Measurements from ENCODE around the gene TYRO3.

Gene TYRO3

DNA sequence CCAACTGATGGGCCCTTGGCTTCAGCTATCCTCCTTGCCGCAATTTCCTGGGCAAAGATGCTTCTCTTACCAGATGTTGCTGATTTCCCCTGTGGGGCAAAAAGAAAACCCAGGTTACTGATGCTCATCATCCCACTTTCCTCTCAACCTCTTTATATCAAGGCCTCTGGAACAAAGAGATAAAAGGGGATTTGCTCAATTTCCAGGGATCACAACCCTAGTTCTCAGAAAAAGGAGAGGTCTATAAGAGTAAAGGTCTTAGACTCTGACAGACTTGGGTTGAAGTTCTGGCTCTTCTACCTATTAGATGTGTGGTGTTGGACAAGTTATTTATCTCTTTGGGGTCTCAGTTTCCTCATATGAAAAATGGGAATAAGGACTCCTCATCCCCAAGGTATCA, 23.5 kb upstream of the TYRO3 start:
- DNase-seq (ENCODE audit: low spot score in 2 of 2) (no peak), ATAC-seq (replicated peaks; ENCODE audit: extremely low read depth, poor library complexity, severe bottlenecking) (no peak)
- H3K27ac Mint-ChIP-seq (ENCODE audit: low read depth), result peak overlapping the region; percentile 53
- H3K27me3 Mint-ChIP-seq, result no peaks in the 10 kb centered on the region
- no peaks in the 10 kb centered on the region for H3K9me3 Mint-ChIP-seq
- no peak overlapping the region for H3K4me3 Mint-ChIP-seq
- H3K4me1 Mint-ChIP-seq, result peaks cover 7% of the 10 kb centered on the region
- H3K36me3 Mint-ChIP-seq (ENCODE audit: insufficient read depth), result peaks cover 33% of the 10 kb centered on the region

DNA sequence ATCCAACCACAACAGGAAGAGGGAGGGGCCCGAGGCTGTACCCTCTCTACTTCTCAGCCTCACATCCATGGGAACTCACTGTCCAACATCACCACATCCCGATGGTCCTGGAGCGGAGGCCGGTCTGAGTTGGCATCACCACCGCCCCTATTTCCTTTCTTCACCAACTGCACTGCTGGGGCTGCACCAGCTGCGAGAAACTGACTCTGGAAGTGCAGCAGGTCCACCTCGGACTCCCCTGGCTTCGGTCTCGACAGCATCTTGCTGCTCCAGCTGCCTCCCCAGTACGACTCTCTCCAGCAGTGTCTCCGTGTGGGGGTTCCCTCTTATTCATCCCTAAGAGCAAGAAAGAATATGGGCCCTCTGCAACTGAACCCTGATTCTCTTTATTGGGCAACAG, 22.1 kb upstream of the TYRO3 start:
- Mint-ChIP-seq H3K4me3 (no peak overlapping the region), H3K27ac (ENCODE audit: low read depth) (no peak overlapping the region), H3K9me3 (no peaks in the 10 kb centered on the region), H3K36me3 (ENCODE audit: insufficient read depth) (peaks cover 33% of the 10 kb centered on the region), H3K27me3 (no peaks in the 10 kb centered on the region), H3K4me1 (peaks cover 7% of the 10 kb centered on the region)
- ATAC-seq (replicated peaks; ENCODE audit: extremely low read depth, poor library complexity, severe bottlenecking), result no peak
- no peak for DNase-seq (ENCODE audit: low spot score in 2 of 2)

DNA sequence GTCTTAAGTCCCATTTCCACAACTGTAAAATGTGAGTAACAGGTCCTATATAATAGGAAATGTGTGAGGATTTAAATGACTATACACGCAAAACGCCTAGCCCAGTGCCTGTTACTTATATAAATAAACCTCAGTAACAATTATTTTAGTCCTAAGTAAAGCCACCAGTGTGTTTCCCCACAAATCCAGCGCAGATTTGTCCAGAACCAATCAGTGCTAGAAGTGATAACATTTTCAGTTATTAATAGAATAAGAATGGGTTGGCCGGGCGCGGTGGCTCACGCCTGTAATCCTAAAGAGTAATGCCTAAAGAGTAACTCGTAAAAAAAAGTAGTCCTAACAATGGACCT, 15.5 kb upstream of the TYRO3 start:
- Mint-ChIP-seq H3K27ac (ENCODE audit: low read depth) (peak overlapping the region; percentile 94), H3K4me1 (peaks cover 14% of the 10 kb centered on the region), H3K36me3 (ENCODE audit: insufficient read depth) (peaks cover 13% of the 10 kb centered on the region), H3K27me3 (no peaks in the 10 kb centered on the region), H3K4me3 (peak overlapping the region; percentile 94), H3K9me3 (no peaks in the 10 kb centered on the region)
- ATAC-seq (replicated peaks; ENCODE audit: extremely low read depth, poor library complexity, severe bottlenecking) (no peak), DNase-seq (ENCODE audit: low spot score in 2 of 2) (no peak)

DNA sequence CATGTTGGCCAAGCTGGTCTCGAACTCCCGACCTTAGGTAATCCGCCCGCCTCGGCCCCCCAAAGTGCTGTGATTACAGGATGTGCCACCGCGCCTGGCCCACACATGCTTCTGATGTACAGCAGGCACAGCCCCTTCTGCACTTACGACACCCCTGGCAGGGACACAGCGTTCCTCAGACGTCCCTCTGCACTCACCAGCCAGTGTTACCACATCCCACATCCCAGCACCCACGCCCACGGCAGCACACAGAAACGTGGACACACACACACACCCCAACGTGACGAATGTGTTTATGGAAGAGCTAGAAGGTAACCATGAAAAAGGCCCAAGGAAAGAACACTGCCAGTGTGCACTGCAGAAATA, 14.4 kb upstream of the TYRO3 start:
- Mint-ChIP-seq H3K9me3 (no peaks in the 10 kb centered on the region), H3K36me3 (ENCODE audit: insufficient read depth) (peaks cover 13% of the 10 kb centered on the region), H3K4me1 (peaks cover 14% of the 10 kb centered on the region), H3K27me3 (no peaks in the 10 kb centered on the region), H3K27ac (ENCODE audit: low read depth) (peak overlapping the region; percentile 94), H3K4me3 (peak overlapping the region; percentile 94)
- DNase-seq (ENCODE audit: low spot score in 2 of 2) (peak in 1 of 2 donors; percentile 20), ATAC-seq (replicated peaks; ENCODE audit: extremely low read depth, poor library complexity, severe bottlenecking) (peak; percentile 20)

- no peak for ATAC-seq (replicated peaks; ENCODE audit: extremely low read depth, poor library complexity, severe bottlenecking)
- Mint-ChIP-seq H3K27ac (ENCODE audit: low read depth) (peak overlapping the region; percentile 94), H3K4me3 (peak overlapping the region; percentile 94)
Observed at GRCh38 chr15:41545218-41545617, 13.8 kb upstream of the TYRO3 start.

DNA sequence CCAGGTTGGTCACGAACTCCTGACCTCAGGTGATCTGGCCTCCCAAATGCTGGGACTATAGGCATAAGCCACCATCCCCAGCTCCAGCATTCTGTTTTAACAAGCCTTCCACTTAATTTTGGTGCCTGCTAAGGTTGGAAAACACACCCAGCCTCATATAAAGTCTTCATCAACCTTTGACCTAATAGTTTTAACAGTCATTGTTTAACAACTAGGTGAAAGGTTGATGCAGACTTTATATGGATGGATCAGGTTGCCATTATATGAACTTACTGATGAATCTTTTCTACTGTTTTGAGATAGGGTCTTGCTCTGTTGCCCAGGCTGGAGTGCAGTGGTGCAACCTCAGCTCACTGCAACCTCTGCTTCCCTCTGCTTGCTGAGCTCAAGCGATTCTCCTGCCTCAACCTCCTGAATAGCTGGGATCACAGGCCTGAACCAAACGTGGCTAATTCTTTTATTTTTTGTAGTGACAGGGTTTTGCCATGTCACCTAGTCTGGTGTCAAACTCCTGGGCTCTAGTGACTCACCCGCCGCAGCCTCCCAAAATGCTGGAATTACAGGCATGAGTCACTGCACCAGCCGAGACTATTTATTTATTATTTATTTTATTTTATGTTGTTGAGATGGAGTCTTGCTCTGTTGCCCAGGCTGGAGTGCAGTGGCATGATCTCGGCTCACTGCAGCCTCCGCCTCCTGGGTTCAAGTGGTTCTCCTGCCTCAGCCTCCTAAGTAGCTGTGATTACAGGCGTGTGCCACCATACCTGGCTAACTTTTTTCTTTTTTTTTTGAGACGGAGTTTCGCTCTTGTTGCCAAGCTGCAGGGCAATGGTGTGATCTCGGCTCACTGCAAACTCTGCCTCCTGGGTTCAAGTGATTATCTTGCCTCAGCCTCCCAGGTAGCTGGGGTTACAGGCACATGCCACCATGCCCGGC, 11.9 kb upstream of the TYRO3 start:
- Mint-ChIP-seq H3K27ac (ENCODE audit: low read depth) (no peak overlapping the region), H3K9me3 (no peaks in the 10 kb centered on the region), H3K4me1 (peaks cover 14% of the 10 kb centered on the region), H3K36me3 (ENCODE audit: insufficient read depth) (peaks cover 11% of the 10 kb centered on the region), H3K4me3 (no peak overlapping the region), H3K27me3 (no peaks in the 10 kb centered on the region)
- DNase-seq (ENCODE audit: low spot score in 2 of 2), result no peak
- ATAC-seq (replicated peaks; ENCODE audit: extremely low read depth, poor library complexity, severe bottlenecking), result no peak

More at GRCh38 chr15:41545218-41545617, 13.8 kb upstream of the TYRO3 start:
- DNase-seq (ENCODE audit: low spot score in 2 of 2), result no peak
- peaks cover 14% of the 10 kb centered on the region for H3K4me1 Mint-ChIP-seq
- H3K36me3 Mint-ChIP-seq (ENCODE audit: insufficient read depth), result peaks cover 13% of the 10 kb centered on the region
- H3K27me3 Mint-ChIP-seq, result no peaks in the 10 kb centered on the region
- H3K9me3 Mint-ChIP-seq, result no peaks in the 10 kb centered on the region

- Mint-ChIP-seq H3K9me3 (no peaks in the 10 kb centered on the region), H3K36me3 (ENCODE audit: insufficient read depth) (no peaks in the 10 kb centered on the region), H3K4me3 (no peak overlapping the region), H3K27ac (ENCODE audit: low read depth) (no peak overlapping the region), H3K4me1 (peaks cover 6% of the 10 kb centered on the region), H3K27me3 (no peaks in the 10 kb centered on the region)
- DNase-seq (ENCODE audit: low spot score in 2 of 2) (no peak), ATAC-seq (replicated peaks; ENCODE audit: extremely low read depth, poor library complexity, severe bottlenecking) (no peak)
Observed at GRCh38 chr15:41550066-41550775, 8.8 kb upstream of the TYRO3 start.

DNA sequence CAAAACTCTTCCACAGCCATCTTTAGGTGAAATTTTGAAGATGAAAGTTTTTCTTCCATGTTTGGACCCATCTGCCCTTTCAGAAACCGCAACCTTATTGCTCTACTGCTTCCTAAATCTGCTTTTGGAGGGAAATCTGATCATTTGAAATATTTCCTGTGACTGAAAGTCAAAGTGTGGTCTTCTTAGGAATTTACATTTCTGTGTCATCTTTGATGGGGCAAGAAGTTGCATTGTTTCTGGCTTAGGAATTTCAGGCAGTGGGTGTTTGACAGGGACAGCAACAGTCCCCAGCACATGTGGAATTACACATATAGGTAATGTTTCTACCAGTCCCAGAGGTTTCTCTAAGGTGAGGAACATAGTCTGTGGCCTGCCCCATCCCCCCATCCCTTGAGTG, 5.3 kb upstream of the TYRO3 start:
- H3K4me3 Mint-ChIP-seq, result no peak overlapping the region
- no peaks in the 10 kb centered on the region for H3K9me3 Mint-ChIP-seq
- H3K27me3 Mint-ChIP-seq, result no peaks in the 10 kb centered on the region

GRCh38 chr15:41554343-41554742, 4.7 kb upstream of the TYRO3 start:
- no peak overlapping the region for H3K27ac Mint-ChIP-seq (ENCODE audit: low read depth)
- no peak overlapping the region for H3K4me3 Mint-ChIP-seq
- no peaks in the 10 kb centered on the region for H3K9me3 Mint-ChIP-seq
- H3K36me3 Mint-ChIP-seq (ENCODE audit: insufficient read depth), result peaks cover 9% of the 10 kb centered on the region
- no peaks in the 10 kb centered on the region for H3K27me3 Mint-ChIP-seq
- ATAC-seq (replicated peaks; ENCODE audit: extremely low read depth, poor library complexity, severe bottlenecking) (no peak), DNase-seq (ENCODE audit: low spot score in 2 of 2) (no peak)
- peaks cover 19% of the 10 kb centered on the region for H3K4me1 Mint-ChIP-seq

More for the DNA sequence above, 5.3 kb upstream of the TYRO3 start:
- peaks cover 9% of the 10 kb centered on the region for H3K36me3 Mint-ChIP-seq (ENCODE audit: insufficient read depth)
- H3K27ac Mint-ChIP-seq (ENCODE audit: low read depth), result no peak overlapping the region
- ATAC-seq (replicated peaks; ENCODE audit: extremely low read depth, poor library complexity, severe bottlenecking) (no peak), DNase-seq (ENCODE audit: low spot score in 2 of 2) (no peak)
- peaks cover 19% of the 10 kb centered on the region for H3K4me1 Mint-ChIP-seq

DNA sequence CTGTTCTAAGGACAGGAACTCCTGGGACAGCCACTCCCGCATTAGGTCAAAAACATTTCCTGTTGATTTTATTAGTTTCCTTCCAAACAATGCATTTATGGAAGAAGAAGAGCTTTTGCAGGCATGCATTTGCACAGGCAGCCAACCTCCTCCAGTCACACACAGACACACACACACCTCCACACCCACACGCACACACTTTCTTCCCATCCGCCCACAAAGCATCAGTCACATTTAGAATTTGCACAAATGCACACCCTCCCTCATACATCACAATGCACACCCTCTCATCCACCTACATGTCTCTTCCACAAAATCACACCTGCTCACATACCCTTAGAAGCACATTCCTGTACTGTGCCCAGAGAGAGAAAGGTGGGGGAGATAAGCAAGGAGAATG, 4.1 kb upstream of the TYRO3 start:
- no peak for DNase-seq (ENCODE audit: low spot score in 2 of 2)
- Mint-ChIP-seq H3K27me3 (peaks cover 5% of the 10 kb centered on the region), H3K4me1 (peaks cover 22% of the 10 kb centered on the region), H3K4me3 (no peak overlapping the region), H3K36me3 (ENCODE audit: insufficient read depth) (peaks cover 9% of the 10 kb centered on the region), H3K27ac (ENCODE audit: low read depth) (no peak overlapping the region), H3K9me3 (no peaks in the 10 kb centered on the region)
- ATAC-seq (replicated peaks; ENCODE audit: extremely low read depth, poor library complexity, severe bottlenecking), result no peak

- peaks cover 16% of the 10 kb centered on the region for H3K27me3 Mint-ChIP-seq
Observed at GRCh38 chr15:41556677-41557076, 2.3 kb upstream of the TYRO3 start.

DNA sequence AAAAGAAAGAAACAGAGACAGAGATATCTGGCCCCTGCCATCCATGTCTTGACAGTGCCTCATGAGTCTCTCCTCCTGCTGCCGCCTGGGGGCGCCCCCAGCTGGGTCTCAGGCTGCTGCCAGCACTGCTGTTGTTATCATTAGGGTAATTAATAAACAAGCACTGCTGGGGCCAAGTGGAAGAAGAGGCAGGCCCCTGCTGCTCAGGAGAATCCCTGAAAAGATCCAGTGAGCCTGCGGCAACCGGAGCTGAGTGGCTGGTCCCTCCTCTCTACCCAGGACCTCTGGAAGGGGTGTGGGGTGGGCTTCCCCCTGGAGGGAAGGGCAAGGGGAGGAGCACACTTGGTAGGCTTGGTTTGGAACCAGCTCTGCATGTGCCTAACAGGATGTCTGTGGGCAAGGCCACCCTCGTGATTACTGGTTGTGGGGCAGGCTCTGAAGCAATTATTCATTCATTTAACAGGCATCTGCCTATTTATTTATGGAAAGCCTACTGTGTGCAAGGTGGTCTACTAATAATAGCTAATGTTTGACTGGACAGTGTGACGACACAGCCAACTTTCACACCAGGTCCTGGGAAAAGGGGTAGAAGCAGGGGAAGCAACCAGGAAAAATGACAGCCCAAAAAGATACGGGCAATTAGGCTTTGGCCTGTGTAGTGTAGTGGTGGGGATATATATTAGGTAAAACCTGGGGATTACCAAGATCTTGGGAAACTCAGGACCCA, 1.2 kb upstream of the TYRO3 start:
- Mint-ChIP-seq H3K9me3 (no peaks in the 10 kb centered on the region), H3K36me3 (ENCODE audit: insufficient read depth) (peaks cover 9% of the 10 kb centered on the region), H3K27me3 (peaks cover 19% of the 10 kb centered on the region), H3K27ac (ENCODE audit: low read depth) (peak overlapping the region; percentile 85), H3K4me3 (peak overlapping the region; percentile 85), H3K4me1 (peaks cover 24% of the 10 kb centered on the region)
- peak; percentile 63 to 69 for DNase-seq (ENCODE audit: low spot score in 2 of 2)
- peak; percentile 93 for ATAC-seq (replicated peaks; ENCODE audit: extremely low read depth, poor library complexity, severe bottlenecking)

More at GRCh38 chr15:41556677-41557076, 2.3 kb upstream of the TYRO3 start:
- Mint-ChIP-seq H3K4me1 (peaks cover 24% of the 10 kb centered on the region), H3K27ac (ENCODE audit: low read depth) (no peak overlapping the region), H3K4me3 (no peak overlapping the region), H3K9me3 (no peaks in the 10 kb centered on the region), H3K36me3 (ENCODE audit: insufficient read depth) (peaks cover 9% of the 10 kb centered on the region)
- ATAC-seq (replicated peaks; ENCODE audit: extremely low read depth, poor library complexity, severe bottlenecking), result no peak
- DNase-seq (ENCODE audit: low spot score in 2 of 2), result no peak
